DMS53 treated with DMSO at 0.1 percent for 48 hours (cell line): Measurements from ENCODE around the gene LIFR.

Experiments
- DNase-seq: peaks from one replicate; lab custom pipeline; 2025; ENCODE audit not compliant: unreplicated experiment; lab: John Stamatoyannopoulos, UW

LIFR gene

GRCh38 chr5:38551030-38552017 lies 5.1 kb downstream of the LIFR start:
- peak; percentile 17 for DNase-seq

GRCh38 chr5:38548064-38548759 lies 8.2 kb downstream of the LIFR start:
- DNase-seq = peak; percentile 17

- DNase-seq = no peak
Observed at GRCh38 chr5:38547257-38547656, 9.2 kb downstream of the LIFR start.

GRCh38 chr5:38546691-38547146 lies 9.7 kb downstream of the LIFR start:
- no peak for DNase-seq

- no peak for DNase-seq
Observed at GRCh38 chr5:38543886-38544285, 12.6 kb downstream of the LIFR start.

- DNase-seq = no peak
Observed at GRCh38 chr5:38543074-38543473, 13.4 kb downstream of the LIFR start.

GRCh38 chr5:38541174-38541725 lies 15.2 kb downstream of the LIFR start:
- DNase-seq = peak; percentile 94

- DNase-seq = peak; percentile 65
Observed at GRCh38 chr5:38540314-38540713, 16.1 kb downstream of the LIFR start.

GRCh38 chr5:38538161-38538560 lies 18.3 kb downstream of the LIFR start:
- no peak for DNase-seq

GRCh38 chr5:38537505-38537904 lies 18.9 kb downstream of the LIFR start:
- DNase-seq = no peak

GRCh38 chr5:38536968-38537367 lies 19.5 kb downstream of the LIFR start:
- no peak for DNase-seq

GRCh38 chr5:38535845-38536244 lies 20.6 kb downstream of the LIFR start:
- DNase-seq = no peak

GRCh38 chr5:38535248-38535750 lies 21.1 kb downstream of the LIFR start:
- DNase-seq = no peak

GRCh38 chr5:38534156-38534453 lies 22.3 kb downstream of the LIFR start:
- DNase-seq = no peak

GRCh38 chr5:38533286-38534155 lies 22.9 kb downstream of the LIFR start:
- no peak for DNase-seq

GRCh38 chr5:38532165-38532669 lies 24.2 kb downstream of the LIFR start:
- DNase-seq = no peak

GRCh38 chr5:38531518-38531917 lies 24.9 kb downstream of the LIFR start:
- no peak for DNase-seq

- DNase-seq = no peak
Observed at GRCh38 chr5:38529955-38530646, 26.3 kb downstream of the LIFR start.

- no peak for DNase-seq
Observed at GRCh38 chr5:38528162-38528703, 28.2 kb downstream of the LIFR start.

GRCh38 chr5:38527475-38527874 lies 29.0 kb downstream of the LIFR start:
- no peak for DNase-seq
